Measurements from ENCODE around the gene AFTPH. TPM values are rescaled to one million over a fixed set of nuclear protein-coding genes. Genes with fewer than 3 reads are reported as not detected.

The AFTPH gene
- polyA plus RNA-seq, 2 of the 4 experiments (the other 2 are of a cell fraction) = 24.0 to 51.4 TPM

- 82% methylated on average over 12 of the region's 12 CpGs for WGBS (ENCODE audit: missing lambda C conversion rate)
- ATAC-seq (no peak), DNase-seq (ENCODE audit: low read depth in 1 of 2, low spot score in 1 of 2) (no peak), FAIRE-seq (no peak)
- CTCF ChIA-PET = interaction anchor here (0.5 to 2.7 kb wide), 11 partner anchors 10 to 309 kb away, joined by 3 to 7 read pairs (median 4); no protein-coding TSS in a partner anchor
- H3K4me3 ChIP-seq = no peak overlapping the region
- H3K4me2 ChIP-seq = no peak overlapping the region
- TF ChIP-seq, protein P1, sequence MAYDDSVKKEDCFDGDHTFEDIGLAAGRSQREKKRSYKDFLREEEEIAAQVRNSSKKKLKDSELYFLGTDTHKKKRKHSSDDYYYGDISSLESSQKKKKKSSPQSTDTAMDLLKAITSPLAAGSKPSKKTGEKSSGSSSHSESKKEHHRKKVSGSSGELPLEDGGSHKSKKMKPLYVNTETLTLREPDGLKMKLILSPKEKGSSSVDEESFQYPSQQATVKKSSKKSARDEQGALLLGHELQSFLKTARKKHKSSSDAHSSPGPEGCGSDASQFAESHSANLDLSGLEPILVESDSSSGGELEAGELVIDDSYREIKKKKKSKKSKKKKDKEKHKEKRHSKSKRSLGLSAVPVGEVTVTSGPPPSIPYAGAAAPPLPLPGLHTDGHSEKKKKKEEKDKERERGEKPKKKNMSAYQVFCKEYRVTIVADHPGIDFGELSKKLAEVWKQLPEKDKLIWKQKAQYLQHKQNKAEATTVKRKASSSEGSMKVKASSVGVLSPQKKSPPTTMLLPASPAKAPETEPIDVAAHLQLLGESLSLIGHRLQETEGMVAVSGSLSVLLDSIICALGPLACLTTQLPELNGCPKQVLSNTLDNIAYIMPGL (CRISPR knock-in tag; IDR thresholded peaks at IDR 0.05; ENCODE audit: borderline replicate concordance) = no peak
- no peak for TF ChIP-seq EHF (CRISPR knock-in tag; IDR thresholded peaks at IDR 0.05)
- TF ChIP-seq FOXS1 (CRISPR knock-in tag; IDR thresholded peaks at IDR 0.05) = no peak
- no peak for TF ChIP-seq USF2 (IDR thresholded peaks at IDR 0.05)
- H3K4me1 ChIP-seq = peaks cover 61% of the 10 kb centered on the region
- no peaks in the 10 kb centered on the region for H3K9me3 ChIP-seq
- POLR2A ChIA-PET = interaction anchor here (0.9 kb wide), 1 partner anchor 14 kb away, joined by 3 read pairs; no protein-coding TSS in a partner anchor
- peak overlapping the region in 1 of 2 experiments; percentile 51; a peak in 3 of 6 replicates for H3K27ac ChIP-seq
These were observed 116.3 kb downstream of the AFTPH start for GRCh38 chr2:64640153-64641044.

DNA sequence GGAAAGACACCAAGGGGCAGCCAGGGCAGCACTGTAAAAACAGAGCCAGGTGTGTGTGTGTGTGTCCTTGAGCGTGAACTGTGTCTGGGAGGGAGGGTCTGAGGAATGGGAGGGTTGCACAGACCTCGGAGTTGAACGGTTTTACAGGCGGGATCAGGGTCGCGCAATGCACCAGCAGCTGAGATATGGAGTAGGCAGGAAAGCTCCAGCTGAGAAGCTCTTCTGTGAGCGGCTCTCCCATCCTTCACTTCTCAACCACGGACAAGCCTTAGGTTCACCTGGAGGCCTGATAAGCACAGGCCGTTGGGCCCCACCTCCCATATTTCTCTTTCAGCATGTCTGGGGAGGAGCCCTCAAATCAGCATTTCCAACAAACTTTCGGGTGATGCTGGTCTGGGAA is 117.5 kb downstream of the AFTPH start:
- ChIA-PET POLR2A (interaction anchor here (1.0 kb wide), 1 partner anchor 109 kb away, joined by 3 read pairs; no protein-coding TSS in a partner anchor), CTCF (interaction anchor here (0.7 to 3.5 kb wide), 6 partner anchors 7 to 247 kb away, joined by 3 to 18 read pairs (median 6); no protein-coding TSS in a partner anchor)
- TF ChIP-seq JUN (IDR thresholded peaks at IDR 0.05) (no peak), CHD4 (IDR thresholded peaks at IDR 0.05; ENCODE audit: borderline replicate concordance) (no peak), FOSB (CRISPR knock-in tag; IDR thresholded peaks at IDR 0.05) (no peak), CHD2 (IDR thresholded peaks at IDR 0.05; ENCODE audit: low read length, partially characterized antibody) (no peak), RCOR1 (IDR thresholded peaks at IDR 0.05; ENCODE audit: low read depth, low read length) (no peak), HOXA7 (CRISPR knock-in tag; IDR thresholded peaks at IDR 0.05) (no peak), RAD21 (conservative IDR thresholded peaks at IDR 0.05 in 1 of 2, IDR thresholded peaks at IDR 0.05 in 1 of 2) (no peak), BHLHE40 (IDR thresholded peaks at IDR 0.05; ENCODE audit: low read depth, low read length) (no peak), CEBPB (IDR thresholded peaks at IDR 0.05) (no peak), RNF2 (IDR thresholded peaks at IDR 0.05; ENCODE audit: borderline replicate concordance, low read depth) (no peak), NR3C1 (IDR thresholded peaks at IDR 0.05) (no peak), POLR2A (IDR thresholded peaks at IDR 0.05; ENCODE audit: low read length) (no peak), MAFK (IDR thresholded peaks at IDR 0.05; ENCODE audit: partially characterized antibody) (no peak), ZNF302 (CRISPR knock-in tag; IDR thresholded peaks at IDR 0.05) (no peak)
- TF ChIP-seq, protein P1 (CRISPR knock-in tag; IDR thresholded peaks at IDR 0.05; ENCODE audit: borderline replicate concordance) = no peak
- TF ChIP-seq, protein P2, sequence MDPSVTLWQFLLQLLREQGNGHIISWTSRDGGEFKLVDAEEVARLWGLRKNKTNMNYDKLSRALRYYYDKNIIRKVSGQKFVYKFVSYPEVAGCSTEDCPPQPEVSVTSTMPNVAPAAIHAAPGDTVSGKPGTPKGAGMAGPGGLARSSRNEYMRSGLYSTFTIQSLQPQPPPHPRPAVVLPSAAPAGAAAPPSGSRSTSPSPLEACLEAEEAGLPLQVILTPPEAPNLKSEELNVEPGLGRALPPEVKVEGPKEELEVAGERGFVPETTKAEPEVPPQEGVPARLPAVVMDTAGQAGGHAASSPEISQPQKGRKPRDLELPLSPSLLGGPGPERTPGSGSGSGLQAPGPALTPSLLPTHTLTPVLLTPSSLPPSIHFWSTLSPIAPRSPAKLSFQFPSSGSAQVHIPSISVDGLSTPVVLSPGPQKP (IDR thresholded peaks at IDR 0.05; ENCODE audit: low read depth, low read length) = no peak
- TF ChIP-seq, protein P3, sequence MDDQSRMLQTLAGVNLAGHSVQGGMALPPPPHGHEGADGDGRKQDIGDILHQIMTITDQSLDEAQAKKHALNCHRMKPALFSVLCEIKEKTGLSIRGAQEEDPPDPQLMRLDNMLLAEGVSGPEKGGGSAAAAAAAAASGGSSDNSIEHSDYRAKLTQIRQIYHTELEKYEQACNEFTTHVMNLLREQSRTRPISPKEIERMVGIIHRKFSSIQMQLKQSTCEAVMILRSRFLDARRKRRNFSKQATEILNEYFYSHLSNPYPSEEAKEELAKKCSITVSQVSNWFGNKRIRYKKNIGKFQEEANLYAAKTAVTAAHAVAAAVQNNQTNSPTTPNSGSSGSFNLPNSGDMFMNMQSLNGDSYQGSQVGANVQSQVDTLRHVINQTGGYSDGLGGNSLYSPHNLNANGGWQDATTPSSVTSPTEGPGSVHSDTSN (IDR thresholded peaks at IDR 0.05) = no peak
- TF ChIP-seq, protein P4, sequence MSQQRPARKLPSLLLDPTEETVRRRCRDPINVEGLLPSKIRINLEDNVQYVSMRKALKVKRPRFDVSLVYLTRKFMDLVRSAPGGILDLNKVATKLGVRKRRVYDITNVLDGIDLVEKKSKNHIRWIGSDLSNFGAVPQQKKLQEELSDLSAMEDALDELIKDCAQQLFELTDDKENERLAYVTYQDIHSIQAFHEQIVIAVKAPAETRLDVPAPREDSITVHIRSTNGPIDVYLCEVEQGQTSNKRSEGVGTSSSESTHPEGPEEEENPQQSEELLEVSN (IDR thresholded peaks at IDR 0.05; ENCODE audit: borderline replicate concordance, low read depth) = no peak
- peaks cover 71% of the 10 kb centered on the region for H3K4me1 ChIP-seq
- H3K4me3 ChIP-seq = no peak overlapping the region
- H3K27ac ChIP-seq = peak overlapping the region in 1 of 2 experiments; percentile 8; a peak in 2 of 6 replicates
- no peaks in the 10 kb centered on the region for H3K9me3 ChIP-seq
- H3K4me2 ChIP-seq = no peak overlapping the region
- ATAC-seq (no peak), FAIRE-seq (no peak), DNase-seq (ENCODE audit: low read depth in 1 of 2, low spot score in 1 of 2) (no peak)
- WGBS (ENCODE audit: missing lambda C conversion rate) = 94% methylated on average over 10 of the region's 10 CpGs

All from A549 (cell line).